Inflammatory macrophage treated with lipopolysaccharide for 1 hour (primary cell): ENCODE measurements around the gene SPATS2L.

ENCODE experiments used
- DNase-seq, 2 donors: peaks; one replicate each; pipeline ENCODE4 v3.0.0-alpha.2; 2020 to 2022

SPATS2L gene

GRCh38 chr2:200379481-200380090 lies 73.1 kb downstream of the SPATS2L start:
- no peak for DNase-seq

GRCh38 chr2:200380091-200380561 lies 73.6 kb downstream of the SPATS2L start:
- no peak for DNase-seq

DNA sequence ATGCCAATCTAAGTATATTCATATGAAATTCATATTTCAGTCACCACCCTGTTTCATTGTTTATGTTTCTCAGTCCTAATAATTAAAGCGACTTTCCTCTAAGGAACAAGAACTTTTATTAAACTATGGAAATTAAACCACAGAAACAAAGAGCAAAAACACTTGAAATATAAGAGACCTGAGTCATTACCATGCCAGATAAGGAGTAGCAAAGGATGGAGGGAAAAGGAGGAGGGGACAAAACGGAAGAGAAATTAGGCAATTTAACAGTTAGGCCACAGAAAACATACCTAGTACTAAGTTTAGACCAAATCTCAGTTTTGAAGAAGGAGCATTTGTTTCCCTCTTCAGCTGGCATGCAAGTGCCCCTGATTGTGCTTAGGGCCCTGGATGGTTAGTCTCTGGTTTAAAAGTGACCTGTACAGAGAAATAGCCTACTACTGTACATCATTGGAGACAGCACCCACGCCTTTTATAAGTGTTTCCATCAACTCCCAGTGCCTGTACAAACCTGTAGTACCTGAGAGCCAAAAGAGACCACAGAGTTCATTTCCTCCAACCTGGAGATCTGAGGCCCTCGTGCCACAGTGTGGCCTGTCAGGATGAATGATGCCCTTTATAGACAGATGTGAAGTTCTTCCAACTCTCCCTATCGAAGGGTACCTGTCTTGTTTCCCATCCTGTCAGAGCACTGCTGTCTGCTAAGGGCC lies 74.5 kb downstream of the SPATS2L start:
- DNase-seq, result no peak

DNA sequence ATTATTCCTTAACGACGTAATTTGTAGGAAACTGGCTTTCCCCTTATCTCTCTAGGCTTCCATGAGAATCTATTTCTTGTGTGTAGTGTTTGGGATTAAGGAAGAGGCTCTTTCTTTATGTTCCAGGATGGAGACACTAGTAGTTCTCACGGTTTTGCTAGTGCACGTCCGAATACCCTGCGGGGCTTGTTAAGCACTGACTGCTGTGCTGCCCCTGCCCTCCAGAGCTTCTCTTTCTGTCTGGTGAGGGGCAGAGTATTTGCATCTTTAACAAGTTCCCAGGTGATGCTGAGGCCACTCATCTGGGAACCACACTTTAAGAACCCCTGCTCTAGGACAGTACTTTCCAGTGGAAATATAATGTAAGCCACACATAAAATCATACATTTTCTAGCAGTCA lies 76.4 kb downstream of the SPATS2L start:
- no peak for DNase-seq

DNA sequence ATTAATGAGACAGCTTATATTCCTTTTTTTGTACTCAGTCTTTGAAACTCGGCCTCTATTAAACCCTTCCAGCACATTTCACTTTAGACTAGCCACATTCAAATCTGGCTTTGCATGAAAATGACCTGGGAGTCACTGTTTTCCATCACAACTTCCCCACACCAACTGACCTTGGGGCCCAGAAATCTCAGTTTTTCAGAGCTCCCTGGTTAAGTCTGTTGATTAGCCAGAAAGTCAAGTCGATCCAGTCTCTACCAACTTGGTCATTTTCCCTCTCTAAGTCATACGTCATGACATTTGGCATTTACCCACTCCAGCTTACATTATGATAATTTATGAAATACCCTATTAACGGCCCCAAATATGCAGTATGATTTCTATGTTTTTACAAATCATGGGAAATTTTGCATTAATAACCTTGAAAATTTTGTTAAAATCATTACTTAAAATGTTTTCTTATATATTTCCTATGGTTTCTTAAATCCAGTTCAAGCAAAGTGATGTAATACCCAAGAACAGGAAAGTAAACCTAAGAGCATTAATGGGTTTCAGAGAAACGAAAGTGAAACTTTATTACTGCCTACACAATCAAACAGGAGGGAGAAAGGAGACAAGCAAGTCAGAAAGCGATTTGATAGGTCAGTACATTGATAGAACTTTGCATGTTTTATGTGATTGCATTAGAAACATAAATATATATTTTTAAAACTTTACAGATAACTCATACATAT lies 77.1 kb downstream of the SPATS2L start:
- DNase-seq, result peak; percentile 67 to 92

GRCh38 chr2:200385063-200385635 lies 78.7 kb downstream of the SPATS2L start:
- no peak for DNase-seq

DNA sequence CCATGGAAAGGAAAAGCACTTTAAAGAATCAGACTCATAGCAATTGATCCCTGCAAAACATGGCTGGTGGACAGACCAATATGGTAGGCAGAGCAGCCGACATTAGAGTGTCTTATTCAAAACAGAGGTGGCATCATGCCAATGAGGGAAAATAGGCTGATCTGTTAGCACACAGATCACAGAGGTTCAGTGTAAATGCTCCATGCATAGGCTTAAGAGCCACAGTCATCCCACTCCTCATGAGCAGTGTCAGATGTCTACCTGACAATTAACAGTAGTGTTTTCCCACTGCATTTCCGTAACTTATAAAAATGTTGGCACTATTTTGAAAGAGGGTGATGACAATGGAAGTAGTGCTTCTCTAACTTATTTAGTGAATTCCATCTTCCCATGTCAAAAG lies 86.7 kb downstream of the SPATS2L start:
- no peak for DNase-seq

- DNase-seq, result no peak
Observed at GRCh38 chr2:200394045-200394444, 87.6 kb downstream of the SPATS2L start.

DNA sequence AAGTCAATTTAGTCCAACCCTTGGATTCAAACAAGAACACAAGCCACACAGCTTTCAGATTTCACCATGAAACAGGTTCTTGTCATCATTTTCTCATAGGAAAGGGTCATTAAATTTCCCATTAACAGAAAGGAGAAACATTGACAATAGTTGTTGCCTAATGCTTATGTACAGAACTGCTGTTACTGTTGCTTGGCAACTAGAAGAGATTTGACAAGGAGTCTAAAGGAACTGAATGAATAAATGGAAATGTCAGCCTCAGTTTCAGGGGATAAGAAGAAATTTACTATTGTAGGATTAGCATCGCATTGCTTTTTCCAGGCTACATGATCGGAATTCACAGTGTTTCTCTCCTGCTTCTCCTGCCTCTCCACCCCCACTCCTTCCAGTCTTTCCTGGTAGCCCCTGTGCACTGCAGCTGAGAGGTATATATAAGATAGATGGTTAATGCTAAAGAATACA lies 90.3 kb downstream of the SPATS2L start:
- DNase-seq, result peak; percentile 52

DNA sequence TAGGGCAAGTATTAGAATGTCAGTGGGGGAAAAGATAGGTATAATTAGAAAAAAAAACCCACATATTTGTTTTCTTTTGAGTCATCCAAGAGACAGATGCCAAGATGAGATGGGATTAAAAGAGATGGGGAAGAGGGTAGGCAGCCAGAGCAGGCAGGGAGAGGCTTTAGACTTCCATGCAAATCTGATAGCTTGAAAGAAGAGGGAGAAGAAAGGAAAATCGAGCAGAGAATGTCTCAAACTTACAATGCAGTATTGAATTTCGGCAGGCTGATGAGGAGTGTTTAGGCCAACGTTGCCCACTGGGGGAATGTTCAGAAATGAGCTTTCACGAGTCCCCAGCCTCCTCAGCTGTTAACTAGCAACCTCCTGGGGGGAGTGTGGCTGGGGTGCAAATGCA lies 91.3 kb downstream of the SPATS2L start:
- DNase-seq, result no peak

DNA sequence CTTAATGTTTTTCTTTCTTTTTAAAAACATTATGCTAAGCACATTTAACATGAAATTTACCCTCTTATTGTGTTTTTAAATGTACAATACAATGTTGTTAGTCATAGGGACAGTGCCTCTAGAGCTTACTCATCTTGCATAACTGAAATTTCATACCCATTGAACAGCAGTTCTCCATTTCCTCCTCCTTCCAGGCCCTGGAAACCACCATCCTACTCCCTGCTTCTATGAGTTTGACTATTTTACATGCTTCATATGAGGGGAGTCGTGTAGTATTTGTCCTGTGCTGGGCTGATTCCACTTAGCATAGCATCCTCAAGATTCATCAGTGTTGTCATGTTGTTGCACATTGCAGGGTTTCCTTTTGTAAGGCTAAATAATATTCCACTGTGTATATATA lies 92.6 kb downstream of the SPATS2L start:
- peak; percentile 76 to 85 for DNase-seq

- DNase-seq, result no peak
Observed at GRCh38 chr2:200399636-200400035, 93.1 kb downstream of the SPATS2L start.

GRCh38 chr2:200403814-200404213 lies 97.3 kb downstream of the SPATS2L start:
- DNase-seq, result peak; percentile 87 to 91

- no peak for DNase-seq
Observed at GRCh38 chr2:200404615-200405014, 98.1 kb downstream of the SPATS2L start.

GRCh38 chr2:200405599-200406298 lies 99.3 kb downstream of the SPATS2L start:
- peak; percentile 71 to 79 for DNase-seq

DNA sequence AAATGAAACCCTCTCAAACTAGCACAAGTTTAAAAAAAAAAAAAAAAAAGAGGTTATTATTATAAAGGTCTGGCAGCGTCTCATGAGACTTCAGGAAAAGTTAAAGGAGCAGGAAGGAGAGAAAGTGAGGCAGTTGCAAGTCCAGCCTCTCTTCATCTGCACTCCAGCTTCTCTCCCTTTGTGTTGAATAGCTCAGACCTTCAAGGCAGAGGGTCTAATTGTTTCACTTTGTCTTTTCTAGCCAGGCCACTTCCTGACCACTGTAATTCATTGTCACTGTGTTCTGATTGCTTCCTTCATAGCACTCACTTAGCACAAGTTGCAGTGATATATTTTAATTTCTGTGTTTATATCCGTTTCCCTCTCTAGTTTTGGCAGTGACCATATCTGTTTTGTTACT lies 99.9 kb downstream of the SPATS2L start:
- DNase-seq, result no peak

DNA sequence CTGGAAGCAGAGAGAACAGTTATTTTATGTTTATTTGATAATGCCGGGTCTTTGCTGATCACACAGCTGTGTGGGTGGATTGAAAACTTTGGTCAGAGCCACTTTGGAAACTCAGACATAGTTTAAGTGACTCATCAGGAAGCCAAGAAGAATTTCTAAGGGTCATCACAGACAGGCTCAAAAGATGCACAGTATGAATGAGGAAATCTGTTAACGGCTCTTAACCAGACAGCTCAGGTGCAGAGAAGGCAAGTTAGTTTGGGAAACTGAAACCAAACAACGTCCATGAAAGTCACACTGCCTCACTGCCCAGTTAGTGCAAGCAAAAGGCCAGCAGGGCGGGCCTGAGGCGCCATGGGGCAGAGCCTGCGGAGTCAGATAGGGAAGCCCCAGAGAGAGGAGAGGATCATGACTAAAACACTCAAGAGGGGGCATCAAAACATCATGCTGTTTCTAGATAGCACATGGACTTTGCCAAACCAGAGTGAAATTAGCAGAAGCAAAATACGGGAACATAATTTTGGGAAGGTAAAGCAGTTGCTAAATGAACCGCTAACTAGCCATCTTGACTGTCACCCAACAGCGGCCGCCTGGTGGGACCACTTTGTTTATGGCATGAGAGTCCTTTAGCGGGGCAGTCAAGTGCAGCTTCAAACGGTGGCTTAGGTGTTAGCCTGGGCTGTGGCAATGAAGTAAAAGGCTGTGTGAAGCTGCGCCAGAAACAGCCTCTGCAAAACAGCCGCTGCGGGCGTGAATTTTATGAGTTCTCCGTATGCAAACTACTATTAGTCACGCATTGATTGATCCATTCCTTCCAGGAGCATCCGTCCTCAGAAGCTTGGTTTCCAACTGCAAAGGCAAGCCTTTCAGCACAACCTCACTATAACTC lies 102.2 kb downstream of the SPATS2L start:
- peak; percentile 69 to 76 for DNase-seq

GRCh38 chr2:200411831-200412230 lies 105.3 kb downstream of the SPATS2L start:
- DNase-seq, result no peak

DNA sequence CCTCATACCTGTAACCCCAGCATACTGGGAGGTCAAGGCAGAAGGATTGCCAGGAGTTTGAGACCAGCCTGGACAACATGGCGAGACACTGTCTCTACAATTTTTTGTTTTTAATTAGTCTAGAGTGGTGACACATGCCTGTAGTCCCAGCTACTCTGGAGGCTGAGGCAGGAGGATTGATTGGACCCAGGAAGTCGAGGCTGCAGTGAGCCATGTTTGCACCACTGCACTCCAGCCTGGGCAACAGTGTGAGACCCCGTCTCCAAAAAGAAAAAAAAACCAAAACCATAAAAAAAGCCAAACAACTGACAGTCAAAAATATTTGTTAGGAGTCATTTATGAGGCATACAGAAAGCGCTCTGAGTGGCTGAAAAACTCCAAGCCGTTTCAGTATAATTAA lies 107.9 kb downstream of the SPATS2L start:
- DNase-seq, result no peak

DNA sequence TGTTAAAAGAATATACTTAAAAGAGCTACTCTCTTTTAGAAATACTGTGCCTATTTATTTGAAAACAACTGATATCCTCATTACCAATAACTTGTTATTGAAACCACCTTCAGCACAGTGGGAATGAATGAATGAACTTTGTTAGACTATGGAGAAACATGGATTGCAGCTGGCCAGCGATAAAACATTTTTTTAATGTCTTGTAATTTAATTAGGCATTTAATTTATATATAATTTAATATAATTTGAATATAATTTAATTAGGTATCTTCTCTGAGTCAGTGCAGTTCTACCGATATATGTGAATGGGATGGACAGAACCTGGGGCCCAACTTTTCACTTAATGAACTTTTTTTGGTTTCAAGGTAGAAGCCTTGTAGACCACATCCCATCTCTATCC lies 109.0 kb downstream of the SPATS2L start:
- DNase-seq, result no peak

- no peak for DNase-seq
Observed at GRCh38 chr2:200416878-200417277, 110.4 kb downstream of the SPATS2L start.

- no peak for DNase-seq
Observed at GRCh38 chr2:200417366-200417765, 110.9 kb downstream of the SPATS2L start.
